HUES64 (cell line): Measurements from ENCODE around the gene KBTBD6. TPM values are rescaled to one million over a fixed set of nuclear protein-coding genes. Genes with fewer than 3 reads are reported as not detected.
"Not testable (repeated sequence)": the region's sequence is repeated elsewhere in the genome, so short reads cannot be mapped to it uniquely, and the experiment has no call there.

Experiments used
- H3K27ac ChIP-seq: 2 replicates; pipeline ENCODE4 v1.7.0; 2013; ENCODE audit warnings: low read depth, low read length, inconsistent platforms
- H3K27me3 ChIP-seq: 2 replicates; pipeline ENCODE4 v1.6.1; 2013; ENCODE audit warnings: mild to moderate bottlenecking, low read length; ENCODE audit not compliant: insufficient read depth
- H3K36me3 ChIP-seq: 2 replicates; pipeline ENCODE4 v1.6.1; 2013; ENCODE audit warnings: mild to moderate bottlenecking, low read length; ENCODE audit not compliant: insufficient read depth
- H3K4me1 ChIP-seq: 2 replicates; pipeline ENCODE4 v1.6.1; 2013; ENCODE audit warnings: mild to moderate bottlenecking, low read length, moderate library complexity; ENCODE audit not compliant: insufficient read depth
- H3K4me3 ChIP-seq: 2 replicates; pipeline ENCODE4 v1.5.1; 2013; ENCODE audit warnings: mild to moderate bottlenecking, low read length, moderate library complexity
- H3K9ac ChIP-seq: 2 replicates; pipeline ENCODE4 v1.6.1; 2013; ENCODE audit warnings: mild to moderate bottlenecking, low read depth, low read length
- H3K9me3 ChIP-seq: 2 replicates; pipeline ENCODE4 v1.6.1; 2013; ENCODE audit warnings: low read depth, low read length; ENCODE audit not compliant: insufficient read depth
- WGBS: fragments of 150-250, 120-280 bp; methylation state at CpG from one replicate; pipeline ENCODE4 v1.1.7; 2013; ENCODE audit warnings: missing lambda C conversion rate; 5-methylcytosine and 5-hydroxymethylcytosine counted together
- polyA plus RNA-seq, 2 experiments: library from polyadenylated mRNA; stranded (reverse); fragments of 50-300 nt; gene quantifications; one replicate each; pipeline ENCODE4 v1.2.3, GENCODE V29; 2013

KBTBD6 gene, protein sequence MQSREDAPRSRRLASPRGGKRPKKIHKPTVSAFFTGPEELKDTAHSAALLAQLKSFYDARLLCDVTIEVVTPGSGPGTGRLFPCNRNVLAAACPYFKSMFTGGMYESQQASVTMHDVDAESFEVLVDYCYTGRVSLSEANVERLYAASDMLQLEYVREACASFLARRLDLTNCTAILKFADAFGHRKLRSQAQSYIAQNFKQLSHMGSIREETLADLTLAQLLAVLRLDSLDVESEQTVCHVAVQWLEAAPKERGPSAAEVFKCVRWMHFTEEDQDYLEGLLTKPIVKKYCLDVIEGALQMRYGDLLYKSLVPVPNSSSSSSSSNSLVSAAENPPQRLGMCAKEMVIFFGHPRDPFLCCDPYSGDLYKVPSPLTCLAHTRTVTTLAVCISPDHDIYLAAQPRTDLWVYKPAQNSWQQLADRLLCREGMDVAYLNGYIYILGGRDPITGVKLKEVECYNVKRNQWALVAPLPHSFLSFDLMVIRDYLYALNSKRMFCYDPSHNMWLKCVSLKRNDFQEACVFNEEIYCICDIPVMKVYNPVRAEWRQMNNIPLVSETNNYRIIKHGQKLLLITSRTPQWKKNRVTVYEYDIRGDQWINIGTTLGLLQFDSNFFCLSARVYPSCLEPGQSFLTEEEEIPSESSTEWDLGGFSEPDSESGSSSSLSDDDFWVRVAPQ
- polyA plus RNA-seq (2013, experiment 1 of 2) = 8.7 TPM
- 8.6 TPM for polyA plus RNA-seq (2013, experiment 2 of 2)

DNA sequence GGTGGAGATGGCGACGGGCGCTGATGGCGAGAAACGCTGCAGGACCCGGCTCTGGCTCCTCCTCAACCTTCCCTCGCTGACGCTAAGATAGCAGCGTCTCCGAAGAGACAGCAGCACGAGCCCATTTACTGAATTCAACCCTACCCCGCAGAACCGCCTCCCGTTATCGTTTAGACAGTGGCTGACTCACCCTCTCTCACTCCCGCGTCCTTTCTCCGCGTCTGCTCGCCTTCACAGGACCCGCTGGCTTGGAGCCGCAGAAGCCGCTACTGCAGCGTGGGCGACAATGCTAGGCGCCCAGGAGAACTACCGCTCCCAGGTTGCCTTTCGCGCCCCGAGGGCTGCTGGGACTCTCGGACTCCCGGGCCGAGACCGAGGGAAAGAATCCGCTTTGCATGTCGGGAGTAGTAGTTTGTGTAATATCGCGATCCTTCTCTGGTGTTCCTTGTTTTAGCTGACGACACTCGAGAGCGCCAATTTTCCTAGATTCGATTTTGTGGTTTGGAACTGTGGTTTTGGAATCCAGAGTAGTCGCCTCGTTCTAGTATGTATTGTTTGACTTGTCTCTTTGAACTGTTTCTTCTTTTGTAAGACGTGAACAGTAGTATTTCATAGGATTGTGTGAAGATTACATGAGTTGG is at the start of gene KBTBD6:
Gene KBTBD6 (minus strand): TSS at position 291 of the 641 bp plus-strand sequence. CDS start 291 bp downstream, outside the sequence.
- H3K27ac ChIP-seq = peak within 1 kb of the TSS; percentile 17; the same call in 1 of the 2 replicates
- H3K27me3 ChIP-seq = no peaks in the 10 kb centered on the region
- peaks cover 16% of the 10 kb centered on the region; the same call in 1 of the 2 replicates for H3K4me1 ChIP-seq

DNA sequence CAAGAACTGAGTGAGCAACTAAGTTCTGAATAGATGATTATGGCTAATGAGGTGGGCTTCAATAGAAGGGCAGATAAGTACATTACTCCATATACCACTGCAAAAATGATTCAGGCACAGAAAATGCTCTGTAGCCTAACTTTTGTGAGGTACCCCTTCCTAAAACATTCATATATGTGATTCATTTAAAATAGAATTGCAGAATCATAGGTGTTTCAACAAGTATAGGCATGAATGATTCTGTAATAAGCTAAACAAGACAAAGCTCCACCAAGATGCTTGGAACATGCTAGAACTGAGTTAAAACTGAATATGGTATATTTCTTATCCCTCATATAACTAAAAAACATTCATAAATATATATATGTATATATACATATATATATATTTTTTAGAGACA is 49.6 kb upstream of the KBTBD6 start:
- Histone ChIP-seq H3K4me1 (no peaks in the 10 kb centered on the region), H3K36me3 (no peaks in the 10 kb centered on the region), H3K27ac (no peak overlapping the region), H3K4me3 (no peak overlapping the region), H3K9me3 (no peaks in the 10 kb centered on the region), H3K9ac (no peak overlapping the region), H3K27me3 (no peaks in the 10 kb centered on the region)

More for the DNA sequence above, at the start of gene KBTBD6:
- under 1% methylated on average over 45 of the region's 45 CpGs for WGBS
- Histone ChIP-seq H3K36me3 (peaks cover 11% of the 10 kb centered on the region; the same call in 1 of the 2 replicates), H3K9ac (peak within 1 kb of the TSS; percentile 84), H3K4me3 (peak within 1 kb of the TSS; percentile 74), H3K9me3 (no peaks in the 10 kb centered on the region)

DNA sequence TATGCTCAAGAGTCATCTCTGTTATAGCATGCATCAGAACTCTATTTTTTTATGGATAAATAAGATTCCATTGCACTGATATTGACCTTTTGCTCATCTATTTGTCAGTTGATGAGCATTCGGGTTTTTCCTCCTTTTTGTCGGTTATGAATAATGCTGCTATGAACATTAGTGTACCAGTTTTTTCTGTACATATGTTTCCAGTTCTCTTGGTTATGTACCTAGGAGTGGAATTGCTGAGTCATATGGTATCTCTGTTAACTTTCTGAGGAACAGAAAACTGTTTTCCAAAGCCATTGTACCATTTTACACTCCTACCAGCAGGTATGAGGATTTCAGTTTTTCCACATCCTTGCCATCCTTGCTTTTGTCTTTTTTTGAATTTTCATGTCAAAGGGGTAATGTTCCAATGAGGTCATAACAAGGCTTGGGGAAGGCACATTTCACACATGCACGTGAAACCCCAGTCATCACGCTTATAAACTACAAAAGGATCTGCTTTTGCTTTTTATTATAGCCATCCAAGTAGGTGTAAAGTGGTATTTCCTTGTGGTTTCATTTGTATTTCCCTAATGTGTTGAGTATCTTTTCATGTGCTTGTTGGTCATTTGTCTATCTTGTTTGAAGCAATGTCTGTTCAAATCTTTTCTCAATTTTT is 47.1 kb upstream of the KBTBD6 start:
- peaks cover 18% of the 10 kb centered on the region for H3K9me3 ChIP-seq

DNA sequence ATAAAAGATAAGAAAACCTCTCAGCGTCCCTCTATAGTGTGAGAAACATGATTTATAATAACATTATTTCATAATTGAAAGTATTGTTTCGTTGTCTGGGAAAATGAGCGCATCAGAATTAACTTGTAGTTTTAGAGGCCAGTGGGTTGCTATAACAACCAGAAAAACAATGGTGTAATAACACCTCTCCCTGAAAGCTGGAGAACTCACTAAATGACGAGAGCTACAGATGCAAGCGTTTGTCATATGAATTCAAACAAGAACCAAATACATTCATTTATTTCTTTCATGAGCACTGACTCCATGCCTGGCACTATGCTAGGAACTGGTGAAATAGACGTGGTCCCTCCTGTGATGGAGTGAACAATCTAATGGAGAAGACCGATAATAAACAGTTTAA is 45.4 kb upstream of the KBTBD6 start:
- Histone ChIP-seq H3K4me1 (no peaks in the 10 kb centered on the region), H3K4me3 (no peak overlapping the region), H3K9me3 (peaks cover 23% of the 10 kb centered on the region), H3K27me3 (no peaks in the 10 kb centered on the region), H3K36me3 (no peaks in the 10 kb centered on the region), H3K9ac (no peak overlapping the region), H3K27ac (no peak overlapping the region)
- 91% methylated on average over 5 of the region's 7 CpGs for WGBS

More for the DNA sequence above, 47.1 kb upstream of the KBTBD6 start:
- no peaks in the 10 kb centered on the region for H3K4me1 ChIP-seq
- H3K36me3 ChIP-seq = no peaks in the 10 kb centered on the region
- no peak overlapping the region for H3K27ac ChIP-seq
- H3K27me3 ChIP-seq = no peaks in the 10 kb centered on the region
- 85% methylated on average over 3 of the region's 4 CpGs for WGBS
- H3K9ac ChIP-seq = no peak overlapping the region
- H3K4me3 ChIP-seq = no peak overlapping the region

DNA sequence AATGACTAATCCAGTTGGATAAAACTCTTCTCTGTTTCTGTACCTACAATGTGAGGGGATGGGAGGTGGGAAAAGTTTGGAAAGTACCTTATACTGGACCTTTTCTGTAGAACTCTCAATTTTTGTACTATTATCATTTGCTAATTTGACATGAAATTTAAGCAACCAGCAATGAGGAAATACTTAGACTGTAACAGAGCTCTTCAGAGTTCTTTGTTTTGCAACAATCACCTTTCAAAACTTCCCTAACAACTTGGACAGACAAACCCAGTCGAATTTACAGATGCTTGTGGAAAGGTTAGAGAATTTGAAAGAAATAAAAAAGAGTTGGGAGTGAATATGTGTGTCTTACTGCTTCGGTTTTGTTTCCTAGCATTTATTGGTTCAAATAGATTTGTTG is 45.0 kb upstream of the KBTBD6 start:
- 46% methylated on average over 2 of the region's 2 CpGs for WGBS
- Histone ChIP-seq H3K9ac (no peak overlapping the region), H3K4me3 (no peak overlapping the region), H3K9me3 (peaks cover 23% of the 10 kb centered on the region), H3K27me3 (no peaks in the 10 kb centered on the region), H3K36me3 (no peaks in the 10 kb centered on the region), H3K27ac (no peak overlapping the region), H3K4me1 (no peaks in the 10 kb centered on the region)

DNA sequence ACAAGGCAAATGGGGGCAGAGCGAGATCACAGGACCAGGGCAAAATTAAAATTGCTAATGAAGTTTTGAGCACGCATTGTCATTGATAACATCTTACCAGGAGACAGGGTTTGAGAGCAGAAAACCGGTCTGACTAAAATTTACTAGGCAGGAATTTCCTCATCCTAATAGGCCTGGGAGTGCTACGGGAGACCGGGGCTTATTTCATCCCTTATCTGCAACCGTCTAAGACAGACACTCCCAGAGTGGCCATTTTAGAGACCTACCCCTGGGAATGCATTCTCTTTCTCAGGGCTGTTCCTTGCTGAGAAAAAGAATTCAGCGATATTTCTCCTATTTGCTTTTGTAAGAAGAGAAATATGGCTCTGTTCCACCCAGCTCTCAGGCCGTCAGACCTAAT is 43.0 kb upstream of the KBTBD6 start:
- not testable (repeated sequence) for H3K4me1 ChIP-seq, H3K9ac ChIP-seq, H3K27me3 ChIP-seq, H3K27ac ChIP-seq, H3K36me3 ChIP-seq, H3K4me3 ChIP-seq
- peaks cover 23% of the 10 kb centered on the region for H3K9me3 ChIP-seq
- 88% methylated on average over 7 of the region's 8 CpGs for WGBS

DNA sequence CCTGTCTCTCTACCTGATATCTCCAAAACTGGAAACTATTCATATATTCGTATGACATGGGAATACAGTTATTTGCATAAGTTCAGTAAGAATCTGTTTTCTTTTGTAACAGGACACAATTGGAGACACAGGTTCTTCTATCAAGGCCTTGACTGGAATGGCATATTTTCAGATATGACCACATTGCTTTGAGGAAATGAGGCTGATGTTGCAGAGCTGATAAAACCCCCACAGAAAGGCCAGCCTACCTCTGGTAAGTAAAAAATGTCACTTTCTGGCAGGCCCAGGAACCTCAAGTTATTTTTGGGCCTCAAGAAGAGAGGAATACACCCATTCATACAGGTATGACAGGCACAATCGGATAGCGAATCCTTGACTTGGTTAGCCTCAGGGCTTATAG is 29.5 kb upstream of the KBTBD6 start:
- Histone ChIP-seq H3K4me1 (peaks cover 29% of the 10 kb centered on the region), H3K4me3 (no peak overlapping the region), H3K9me3 (no peaks in the 10 kb centered on the region), H3K27ac (no peak overlapping the region), H3K27me3 (no peaks in the 10 kb centered on the region), H3K36me3 (no peaks in the 10 kb centered on the region), H3K9ac (no peak overlapping the region)
- WGBS = 93% methylated on average over 3 of the region's 3 CpGs

DNA sequence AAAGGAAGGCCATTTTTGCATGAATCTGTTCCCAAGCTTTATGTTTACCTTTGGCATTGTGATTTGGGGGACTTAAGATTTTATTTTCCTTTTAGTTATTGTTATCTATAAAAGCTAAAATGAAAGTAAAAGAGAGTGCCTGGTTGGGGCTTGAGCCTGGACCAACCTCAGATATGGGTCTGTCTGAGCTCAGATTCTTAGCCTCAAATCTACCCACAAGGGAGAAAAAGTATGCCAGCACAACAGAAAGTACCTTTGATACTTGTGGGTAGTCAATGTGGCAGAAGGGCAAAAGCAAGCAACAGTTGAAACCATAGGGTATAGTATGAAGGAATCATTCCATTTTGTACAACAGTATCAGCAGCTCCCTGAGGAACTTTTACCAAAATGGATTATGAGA is 26.6 kb upstream of the KBTBD6 start:
- Histone ChIP-seq H3K4me1 (peaks cover 42% of the 10 kb centered on the region), H3K9me3 (no peaks in the 10 kb centered on the region), H3K9ac (no peak overlapping the region), H3K27me3 (no peaks in the 10 kb centered on the region), H3K36me3 (no peaks in the 10 kb centered on the region), H3K4me3 (no peak overlapping the region), H3K27ac (no peak overlapping the region)

DNA sequence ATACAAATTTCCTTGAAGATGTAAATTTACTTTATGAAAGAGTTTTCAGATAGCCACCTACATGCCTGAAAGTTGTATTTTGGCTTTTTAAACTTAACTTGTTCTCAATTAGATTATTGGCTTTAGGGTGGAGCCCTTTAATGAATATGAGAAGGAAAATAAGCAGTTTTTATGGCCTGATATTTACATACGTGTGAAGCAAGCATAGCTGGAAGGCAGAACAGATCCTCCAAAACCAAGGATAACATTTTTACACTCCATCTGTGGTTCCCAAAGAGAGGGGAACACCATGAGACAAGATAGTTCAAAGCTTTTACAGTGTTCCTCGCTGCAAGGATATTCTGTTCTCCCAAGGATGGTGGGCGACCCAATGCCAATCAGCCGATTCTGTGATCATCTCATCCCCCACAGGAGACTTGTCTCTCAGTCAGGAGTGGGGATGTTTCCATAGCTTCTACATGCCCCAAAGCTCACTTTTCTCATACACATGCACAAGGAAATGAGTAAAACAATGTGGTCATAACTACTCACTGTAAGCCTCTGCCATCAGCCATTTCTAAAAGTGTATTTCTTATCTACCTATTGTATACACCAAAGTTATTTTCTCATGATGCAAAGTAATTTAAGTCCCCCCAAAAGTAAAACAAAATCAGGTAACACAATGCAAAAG is 24.6 kb upstream of the KBTBD6 start:
- Histone ChIP-seq H3K4me3 (no peak overlapping the region), H3K27me3 (no peaks in the 10 kb centered on the region), H3K9me3 (no peaks in the 10 kb centered on the region), H3K36me3 (no peaks in the 10 kb centered on the region), H3K4me1 (peaks cover 45% of the 10 kb centered on the region), H3K9ac (no peak overlapping the region), H3K27ac (no peak overlapping the region)
- WGBS = 91% methylated on average over 4 of the region's 4 CpGs

DNA sequence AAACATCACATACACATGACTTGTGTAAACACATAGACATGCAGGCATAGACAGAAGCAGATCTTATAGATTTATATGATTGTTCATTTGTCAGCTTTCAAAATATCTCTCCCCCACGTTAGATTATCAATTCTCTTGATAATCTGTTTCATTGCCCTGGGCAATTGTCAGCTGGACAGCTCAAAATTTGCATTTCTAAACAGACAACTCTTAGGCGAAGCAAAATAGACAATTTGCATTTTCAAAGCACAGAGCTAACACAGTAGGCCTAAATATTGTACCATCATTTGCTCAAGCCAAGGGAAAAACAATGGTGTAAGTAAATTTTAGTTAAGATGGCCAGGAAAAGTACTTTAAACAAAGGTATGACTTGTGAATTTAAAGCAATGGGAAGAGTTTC is 24.0 kb upstream of the KBTBD6 start:
- H3K4me1 ChIP-seq = peaks cover 41% of the 10 kb centered on the region
- no peak overlapping the region for H3K4me3 ChIP-seq
- H3K9ac ChIP-seq = no peak overlapping the region
- no peak overlapping the region for H3K27ac ChIP-seq
- H3K27me3 ChIP-seq = no peaks in the 10 kb centered on the region
- 0 out of 2 replicates have a peak, but pooled peaks cover 5% of the 10 kb centered on the region for H3K9me3 ChIP-seq
- WGBS = 31% methylated on average over 2 of the region's 2 CpGs
- no peaks in the 10 kb centered on the region for H3K36me3 ChIP-seq
